Motor neuron (in vitro differentiated cells): ENCODE data around the gene CCDC154. TPM values are rescaled to one million over a fixed set of nuclear protein-coding genes. Genes with fewer than 3 reads are reported as not detected.

Source experiments
- ATAC-seq, 8 experiments: fragments of 200-7000 bp; cut with Tn5 transposase; replicated peaks in 6 of 8; 2 replicates each; pipeline ENCODE4 v1.8.0; 2021; ENCODE audit warnings: mild to moderate bottlenecking in 8 of 8, moderate library complexity in 8 of 8
- H3K27ac ChIP-seq, 2 donors: fragments of 250-450 bp; sonication (Bioruptor Pico); 2 replicates each; pipeline ENCODE4 v1.9.0; 2021; ENCODE audit warnings: antibody characterized with exemption in 2 of 2, mild to moderate bottlenecking in 2 of 2, moderate library complexity in 1 of 2
- H3K4me1 ChIP-seq, 2 donors: fragments of 250-450 bp; sonication (Bioruptor Pico); replicated peaks in 1 of 2; 2 replicates each; pipeline ENCODE4 v1.6.1; 2021; ENCODE audit warnings: antibody characterized with exemption in 2 of 2, mild to moderate bottlenecking in 2 of 2, moderate library complexity in 1 of 2
- H3K4me3 ChIP-seq, 5 donors: fragments of 250-450 bp; sonication (Bioruptor Pico); 2 replicates each; pipeline ENCODE4 v1.9.0; 2021; ENCODE audit warnings: antibody characterized with exemption in 5 of 5, mild to moderate bottlenecking in 5 of 5, moderate library complexity in 4 of 5
- WGBS, 10 experiments: fragments of 450-650 bp; shearing (Covaris generic); methylation state at CpG; one replicate each; pipeline ENCODE4 v1.0.0; 2022; 5-methylcytosine and 5-hydroxymethylcytosine counted together
- in situ Hi-C, 9 experiments: fragments of 400-800 bp; cut with MboI; loops; one replicate each; pipeline ENCODE4 v1.15.0; 2021; ENCODE audit warnings: low sequenced_read_pairs in 9 of 9, low pct_unique_long_range_greater_than_20kb in 2 of 9; ENCODE audit not compliant: unreplicated experiment in 9 of 9
- total RNA-seq, 8 experiments: library from RNA; unstranded; fragments of 300-600 nt; gene quantifications; 2 replicates each; pipeline versions ENCODE4 v1.2.3 to v1.2.4, GENCODE V29; 2022

The CCDC154 gene
- total RNA-seq, 8 experiments from 2014 or later = 0.13 to 1.4 (median 0.64) TPM

DNA sequence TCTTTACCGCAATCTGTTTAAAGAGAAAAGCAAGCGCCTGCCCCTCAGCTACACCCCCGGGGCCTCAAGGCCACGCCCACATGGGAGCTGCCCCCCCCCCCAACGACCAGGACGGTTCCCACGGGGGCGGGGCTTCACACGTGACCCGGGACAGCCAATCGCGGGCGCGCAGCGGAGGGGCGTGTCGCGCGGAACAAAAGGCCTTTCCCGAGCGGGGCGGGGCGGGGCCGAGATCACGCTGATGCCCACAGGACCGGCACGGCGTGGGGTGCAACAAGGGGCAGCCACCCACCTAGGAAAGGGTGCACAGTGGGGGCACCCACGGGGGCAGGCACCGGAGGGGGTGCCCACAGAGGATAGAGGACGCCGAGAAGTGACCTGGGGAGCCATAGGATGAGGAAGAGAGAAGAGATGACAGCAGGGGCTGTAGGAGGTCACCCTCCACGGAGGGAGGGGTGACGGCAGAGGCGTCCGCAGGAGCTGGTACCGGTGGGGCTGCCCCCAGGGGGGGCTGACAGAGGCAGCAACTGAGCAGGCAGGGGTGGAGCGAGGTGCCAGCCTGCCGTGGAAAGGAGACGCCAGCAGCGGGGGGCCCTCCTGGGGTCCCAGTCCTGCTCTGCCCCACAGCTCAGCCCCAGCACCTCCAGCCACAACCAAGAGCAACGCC is 36.1 kb downstream of the CCDC154 start:
- WGBS, 10 experiments = 0 to 3% (median 0%) methylated on average over 1 to 5 of the region's 42 CpGs; no CpG with 5 or more reads in 7 of the 10 experiments
- H3K4me3 ChIP-seq = peak overlapping the region; percentile 54 to 81 (median 68)
- in situ Hi-C loops = no loop called here
- H3K4me1 ChIP-seq = peaks cover 7% of the 10 kb centered on the region in 2 donors
- ATAC-seq = peak; percentile 89 to 95 (median 93)
- peak overlapping the region; percentile 71 to 79 for H3K27ac ChIP-seq

- 33 to 49% (median 35%) methylated on average over 3 to 4 of the region's 11 CpGs; no CpG with 5 or more reads in 7 of the 10 experiments for WGBS, 10 experiments
- Histone ChIP-seq H3K4me1 (peaks cover 7% of the 10 kb centered on the region in 2 donors), H3K4me3 (peak overlapping the region; percentile 54 to 81 (median 68)), H3K27ac (peak overlapping the region in 1 of 2 donors; percentile 9)
- in situ Hi-C loops = no loop called here
- ATAC-seq = peak in 6 of 8 experiments; percentile 59 to 66 (median 63)
Measured at GRCh38 chr16:1407753-1408152, 36.6 kb downstream of the CCDC154 start.

DNA sequence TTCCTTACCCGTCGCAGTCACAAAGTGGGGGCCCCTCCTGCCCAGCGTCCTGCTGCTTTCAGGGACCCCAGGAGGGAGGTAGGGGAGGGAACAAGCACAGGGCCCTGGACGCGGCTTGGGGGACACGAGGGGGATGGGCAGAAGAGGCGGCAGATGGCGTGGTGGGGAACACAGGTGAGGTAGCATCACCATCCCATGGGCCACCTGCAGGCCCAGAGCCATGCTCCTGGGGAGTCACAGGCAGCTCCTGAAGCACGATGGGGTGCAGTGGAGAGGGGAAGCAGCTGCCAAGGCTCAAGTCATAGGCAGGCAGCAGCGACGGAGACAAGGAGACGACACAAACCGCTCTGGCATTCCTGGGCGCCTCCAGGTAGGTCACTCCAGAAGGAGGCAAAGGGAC is 40.6 kb downstream of the CCDC154 start:
- Histone ChIP-seq H3K27ac (no peak overlapping the region), H3K4me1 (peaks cover 1 to 4% of the 10 kb centered on the region in 2 donors), H3K4me3 (no peak overlapping the region)
- in situ Hi-C loops = no loop called here
- 76 to 94% (median 92%) methylated on average over 2 to 6 of the region's 14 CpGs; no CpG with 5 or more reads in 7 of the 10 experiments for WGBS, 10 experiments
- no peak for ATAC-seq

DNA sequence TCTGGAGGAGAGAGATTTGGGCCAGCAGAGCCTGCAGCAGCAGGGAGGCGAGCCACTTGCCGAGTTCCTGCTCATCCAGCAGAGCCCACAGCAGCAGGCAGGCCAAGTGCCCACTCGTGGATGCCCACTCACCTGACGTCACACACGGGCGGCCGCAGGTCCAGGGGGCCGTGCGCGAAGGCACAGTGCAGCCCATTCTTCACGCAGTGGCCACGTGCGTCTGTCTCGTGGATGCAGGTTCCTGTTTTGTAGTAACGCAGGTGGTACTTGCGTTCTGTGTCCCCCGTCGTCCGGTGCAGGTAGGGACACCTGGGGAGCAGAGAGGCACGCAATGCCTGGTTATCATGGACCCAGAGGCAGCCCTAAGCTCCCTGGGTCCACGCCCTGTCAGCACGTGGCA is 41.3 kb downstream of the CCDC154 start:
- no peak for ATAC-seq
- Histone ChIP-seq H3K4me3 (no peak overlapping the region), H3K4me1 (peaks cover 0 to 3% of the 10 kb centered on the region in 2 donors), H3K27ac (no peak overlapping the region)
- in situ Hi-C loops = no loop called here
- 78 to 98% (median 87%) methylated on average over 1 to 13 of the region's 22 CpGs; no CpG with 5 or more reads in 4 of the 10 experiments for WGBS, 10 experiments

DNA sequence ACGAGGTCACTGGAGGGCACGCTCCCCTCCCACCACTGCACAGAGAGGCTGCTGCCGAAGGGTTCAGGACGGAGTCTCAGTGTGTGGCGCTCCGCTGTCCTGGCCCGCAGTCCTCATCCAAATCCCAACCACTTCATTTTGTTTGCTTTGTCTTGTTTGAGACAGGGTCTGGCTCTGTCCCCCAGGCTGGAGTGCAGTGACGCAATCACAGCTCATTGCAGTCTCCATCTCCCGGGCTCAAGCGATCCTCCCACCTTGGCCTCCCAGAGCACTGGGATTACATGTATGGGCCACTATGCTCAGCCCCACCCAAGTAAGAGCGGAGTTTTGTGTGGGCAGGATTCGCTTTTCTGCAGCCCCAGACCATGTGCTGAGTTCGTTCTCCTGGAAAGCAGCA is 42.6 kb downstream of the CCDC154 start:
- Histone ChIP-seq H3K4me1 (no peaks in the 10 kb centered on the region), H3K4me3 (no peak overlapping the region), H3K27ac (no peak overlapping the region)
- ATAC-seq = no peak
- WGBS, 10 experiments = 55 to 100% (median 95%) methylated on average over 2 to 8 of the region's 13 CpGs; no CpG with 5 or more reads in 3 of the 10 experiments
- in situ Hi-C loops = no loop called here

DNA sequence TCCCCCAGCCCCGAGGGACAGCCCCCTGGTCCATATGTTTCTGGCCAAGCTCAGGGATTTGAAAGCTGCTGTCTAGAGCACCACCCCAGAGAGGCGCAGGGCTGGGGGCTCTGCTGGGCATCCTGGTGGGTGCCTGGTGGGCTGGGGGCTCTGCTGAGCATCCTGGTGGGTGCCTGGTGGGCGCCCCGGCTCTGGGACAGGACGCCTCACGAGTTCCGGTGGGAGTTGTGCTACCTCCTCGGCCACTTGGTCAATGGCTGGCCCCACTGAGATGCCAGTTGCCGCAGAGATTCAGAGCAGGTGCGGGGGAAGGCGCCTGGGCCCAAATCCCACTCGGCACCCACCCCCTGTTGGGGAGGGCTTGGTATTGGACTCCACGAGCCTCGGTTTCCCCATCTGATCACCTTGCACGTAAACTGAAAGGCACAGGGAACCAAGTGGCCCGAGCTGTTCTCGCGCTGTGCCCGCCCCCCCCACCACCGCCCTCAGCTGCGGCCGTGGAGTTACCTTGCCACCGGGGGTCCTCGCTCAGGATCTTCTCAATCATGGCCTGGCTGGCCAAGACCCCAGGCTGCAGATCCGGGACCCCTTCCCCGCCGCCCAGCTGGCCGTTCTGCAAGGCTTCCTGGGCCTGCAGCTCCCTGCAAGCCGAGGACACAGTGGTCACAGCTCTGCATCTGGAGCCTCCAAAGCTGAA is 43.1 kb downstream of the CCDC154 start:
- in situ Hi-C loops = no loop called here
- 100% methylated on average over 1 to 2 of the region's 29 CpGs; no CpG with 5 or more reads in 8 of the 10 experiments for WGBS, 10 experiments
- H3K4me1 ChIP-seq = no peaks in the 10 kb centered on the region
- no peak for ATAC-seq
- H3K27ac ChIP-seq = no peak overlapping the region
- H3K4me3 ChIP-seq = no peak overlapping the region

DNA sequence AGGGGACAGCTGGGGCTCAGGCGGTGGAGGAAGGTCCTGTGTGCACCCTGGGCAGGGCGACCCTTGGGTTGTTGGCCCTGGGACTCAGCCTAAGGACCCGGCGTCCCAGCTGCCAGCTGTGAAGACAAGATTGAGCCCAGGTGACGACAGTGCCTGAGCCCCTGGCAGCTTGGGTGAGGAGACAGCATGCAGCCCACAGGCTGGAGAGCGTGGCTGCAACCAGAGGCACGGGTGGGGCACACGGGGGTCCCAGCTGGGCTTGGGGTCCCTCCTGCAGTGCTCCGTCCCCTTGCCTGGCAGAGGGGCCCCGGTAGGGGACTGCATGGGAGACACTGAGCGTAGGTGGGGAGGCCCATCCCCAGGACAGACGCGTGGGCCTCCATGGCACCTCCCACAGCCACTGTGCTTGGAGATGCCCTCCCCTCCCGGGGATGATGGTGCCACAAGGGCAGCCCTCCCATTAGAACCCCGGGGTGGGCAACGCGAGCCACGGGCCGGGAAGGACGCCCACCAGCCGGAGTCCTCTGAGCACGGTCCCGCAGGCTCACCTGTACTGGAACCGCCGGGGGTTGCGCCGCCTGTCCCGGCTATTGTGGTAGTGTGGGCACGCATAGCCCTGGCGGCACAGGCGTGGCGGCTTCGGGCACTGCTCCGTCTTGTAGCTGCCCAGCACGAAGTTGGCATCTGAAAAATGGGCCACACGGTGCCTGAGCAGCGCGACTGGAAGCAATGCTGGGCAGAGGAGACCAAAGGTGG is 45.4 kb downstream of the CCDC154 start:
- in situ Hi-C loops = no loop called here
- no peaks in the 10 kb centered on the region for H3K4me1 ChIP-seq
- ATAC-seq = peak in 3 of 8 experiments; percentile 17 to 27 (median 19)
- no peak overlapping the region for H3K4me3 ChIP-seq
- H3K27ac ChIP-seq = no peak overlapping the region
- 96 to 100% (median 100%) methylated on average over 1 to 14 of the region's 38 CpGs; no CpG with 5 or more reads in 7 of the 10 experiments for WGBS, 10 experiments

- Histone ChIP-seq H3K4me1 (no peaks in the 10 kb centered on the region), H3K27ac (no peak overlapping the region), H3K4me3 (no peak overlapping the region)
- WGBS, 10 experiments = 83 to 100% (median 86%) methylated on average over 1 to 8 of the region's 9 CpGs; no CpG with 5 or more reads in 3 of the 10 experiments
- in situ Hi-C loops = no loop called here
- ATAC-seq = no peak
Measured at GRCh38 chr16:1398351-1398750, 46.0 kb downstream of the CCDC154 start.

GRCh38 chr16:1397779-1398178 is 46.6 kb downstream of the CCDC154 start:
- Histone ChIP-seq H3K4me1 (no peaks in the 10 kb centered on the region), H3K4me3 (no peak overlapping the region), H3K27ac (no peak overlapping the region)
- in situ Hi-C loops = no loop called here
- no peak for ATAC-seq
- 73 to 100% (median 97%) methylated on average over 1 to 7 of the region's 21 CpGs; no CpG with 5 or more reads in 3 of the 10 experiments for WGBS, 10 experiments

- ATAC-seq = no peak
- no peaks in the 10 kb centered on the region for H3K4me1 ChIP-seq
- in situ Hi-C loops = no loop called here
- H3K27ac ChIP-seq = no peak overlapping the region
- H3K4me3 ChIP-seq = no peak overlapping the region
- 78 to 98% (median 88%) methylated on average over 1 to 8 of the region's 22 CpGs; no CpG with 5 or more reads in 3 of the 10 experiments for WGBS, 10 experiments
Measured at GRCh38 chr16:1395444-1396031, 48.8 kb downstream of the CCDC154 start.

DNA sequence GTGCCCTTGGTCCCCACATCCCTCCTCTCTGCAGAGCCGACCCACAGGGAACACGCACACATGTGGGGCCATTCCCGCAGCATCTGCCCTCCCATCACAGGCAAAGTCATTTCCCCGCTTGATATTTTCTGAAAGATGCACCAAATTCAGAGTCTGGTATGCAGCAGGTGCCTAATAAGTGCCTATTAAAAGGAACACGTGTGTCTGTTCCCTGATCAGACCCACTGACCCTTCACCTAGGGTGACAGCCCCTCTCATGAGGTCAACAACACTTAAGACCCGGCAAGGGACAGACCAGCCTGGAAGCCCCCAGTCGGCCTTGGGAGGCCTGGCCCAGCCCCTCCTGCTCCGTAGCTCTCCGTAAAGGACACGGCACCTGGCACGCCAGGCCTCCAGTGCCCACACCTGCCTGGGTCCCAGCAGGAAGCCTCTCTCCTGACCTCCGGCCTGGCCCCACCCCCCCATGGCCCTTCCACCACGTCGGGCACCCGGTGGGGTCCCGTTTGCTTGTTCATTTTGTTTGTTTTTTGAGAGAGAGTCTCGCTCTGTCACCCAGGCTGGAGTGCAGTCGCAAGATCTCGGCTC is 49.9 kb downstream of the CCDC154 start:
- no peak for ATAC-seq
- Histone ChIP-seq H3K4me1 (no peaks in the 10 kb centered on the region), H3K27ac (no peak overlapping the region), H3K4me3 (no peak overlapping the region)
- in situ Hi-C loops = no loop called here
- 86 to 100% (median 100%) methylated on average over 2 to 7 of the region's 19 CpGs; no CpG with 5 or more reads in 5 of the 10 experiments for WGBS, 10 experiments

- no peak overlapping the region for H3K4me3 ChIP-seq
- H3K4me1 ChIP-seq = no peaks in the 10 kb centered on the region
- in situ Hi-C loops = no loop called here
- WGBS, 10 experiments = 20 to 96% (median 91%) methylated on average over 2 to 17 of the region's 21 CpGs; no CpG with 5 or more reads in 6 of the 10 experiments
- H3K27ac ChIP-seq = no peak overlapping the region
- ATAC-seq = no peak
Measured at GRCh38 chr16:1393613-1394176, 50.7 kb downstream of the CCDC154 start.
